ENCODE measurements around the gene PARM1.

Gene PARM1

DNA sequence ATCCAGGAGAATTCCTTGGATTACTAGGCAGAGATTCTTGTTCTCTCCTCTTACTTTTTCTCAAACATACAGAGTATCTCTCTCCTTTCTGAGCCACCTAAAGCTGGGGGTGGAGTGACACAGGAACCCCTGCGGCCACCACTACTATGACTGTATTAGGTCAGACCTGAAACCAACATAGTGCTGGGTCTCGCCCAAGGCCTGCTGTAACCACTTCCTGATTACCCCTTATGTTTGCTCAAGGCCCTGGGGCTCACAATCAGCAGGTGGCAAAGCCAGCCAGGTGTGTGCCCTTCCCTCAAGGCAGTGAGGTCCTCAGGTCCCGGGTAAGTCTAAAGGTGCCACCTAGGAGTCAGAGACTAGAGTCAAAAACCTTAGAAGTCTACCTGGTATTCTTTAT, 166.4 kb downstream of the PARM1 start:
- no peak for DNase-seq
